Measurements from ENCODE around the gene CDHR1. TPM values are rescaled to one million over a fixed set of nuclear protein-coding genes. Genes with fewer than 3 reads are reported as not detected.
"Not testable (repeated sequence)": the region's sequence is repeated elsewhere in the genome, so short reads cannot be mapped to it uniquely, and the experiment has no call there.

The CDHR1 gene
- total RNA-seq, 2 experiments from 2014 or later: 1.7 to 3.5 TPM

DNA sequence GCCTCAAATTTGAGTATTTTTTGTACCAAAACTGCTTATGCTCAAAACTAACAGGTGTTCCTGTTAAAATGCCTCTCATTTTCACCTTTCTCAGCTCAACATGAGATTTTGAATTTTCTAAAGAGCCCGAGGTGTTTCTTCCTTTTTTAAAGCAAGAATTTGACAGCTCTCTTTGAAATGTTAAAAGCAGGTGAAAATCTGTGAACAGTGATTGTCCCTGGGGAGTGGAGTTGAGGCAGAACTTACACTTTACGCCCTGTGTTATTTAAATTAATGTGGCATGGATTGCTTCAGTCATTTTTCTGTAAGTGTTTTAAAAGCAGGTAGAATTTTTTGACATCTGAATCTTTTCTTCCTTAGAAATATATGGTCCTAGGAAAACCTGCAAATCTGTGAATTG, 29.9 kb upstream of the CDHR1 start:
- DNase-seq: no peak
- H3K9me3 Mint-ChIP-seq: no peaks in the 10 kb centered on the region
- POLR2A ChIA-PET: no interaction called here
- H3K27me3 Mint-ChIP-seq: peaks cover 19% of the 10 kb centered on the region
- H3K4me1 Mint-ChIP-seq: no peaks in the 10 kb centered on the region
- no peak overlapping the region for H3K4me3 Mint-ChIP-seq
- no peaks in the 10 kb centered on the region for H3K36me3 Mint-ChIP-seq
- no peak for ATAC-seq (ENCODE audit: low read depth)
- H3K27ac Mint-ChIP-seq: no peak overlapping the region

DNA sequence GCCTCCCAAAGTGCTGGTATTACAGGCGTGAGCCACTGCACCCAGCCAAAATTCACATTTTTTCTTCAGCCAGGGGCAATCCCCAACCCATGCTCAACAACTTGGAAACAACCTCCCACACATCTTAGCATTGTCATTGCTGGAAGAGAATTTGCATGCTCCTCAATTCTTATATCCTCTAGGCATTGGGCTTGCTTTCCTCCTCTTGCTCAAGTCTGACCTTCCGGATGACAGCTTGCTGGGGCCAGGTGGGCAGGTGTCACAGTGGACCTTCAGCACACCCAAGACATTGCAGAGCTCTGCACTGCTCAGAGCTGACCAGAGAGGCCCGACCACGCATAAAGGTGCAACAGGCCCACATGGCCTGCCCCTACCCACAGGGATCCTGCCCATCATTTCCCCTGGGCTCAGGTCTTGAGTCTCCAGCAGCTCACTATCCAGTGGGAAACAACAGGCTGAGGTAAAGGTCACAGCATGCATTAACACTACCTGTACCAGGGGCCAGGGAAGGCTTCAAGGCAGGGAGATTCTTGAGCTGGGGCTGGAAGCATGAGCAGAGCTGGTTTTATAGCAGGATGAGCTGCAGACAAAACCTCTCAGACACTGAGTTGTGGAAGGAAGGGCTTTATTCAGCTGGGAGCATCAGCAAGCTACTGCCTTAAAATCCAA, 27.6 kb upstream of the CDHR1 start:
- H3K27me3 Mint-ChIP-seq: peaks cover 15% of the 10 kb centered on the region
- no peak for ATAC-seq (ENCODE audit: low read depth)
- H3K4me3 Mint-ChIP-seq: no peak overlapping the region
- H3K27ac Mint-ChIP-seq: no peak overlapping the region
- POLR2A ChIA-PET: no interaction called here
- H3K4me1 Mint-ChIP-seq: no peaks in the 10 kb centered on the region
- H3K9me3 Mint-ChIP-seq: no peaks in the 10 kb centered on the region
- no peaks in the 10 kb centered on the region for H3K36me3 Mint-ChIP-seq
- DNase-seq: no peak

DNA sequence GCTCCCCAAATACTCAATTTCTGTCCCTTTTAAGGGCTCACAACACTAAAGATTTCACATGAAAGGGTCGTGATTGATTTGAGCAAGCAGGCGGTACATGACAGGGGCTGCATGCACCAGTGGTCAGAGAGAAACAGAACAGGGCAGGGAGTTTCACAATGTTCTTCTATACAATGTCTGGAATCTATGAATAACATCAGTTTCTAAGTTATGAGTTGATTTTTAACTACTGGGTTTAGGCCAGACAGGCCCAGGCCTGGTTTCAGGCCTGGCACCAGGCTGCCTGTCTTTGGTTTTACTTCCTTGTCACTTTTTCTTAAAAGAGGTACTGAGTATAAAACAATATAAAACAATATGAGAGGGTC, 27.1 kb upstream of the CDHR1 start:
- POLR2A ChIA-PET; H3K4me3 Mint-ChIP-seq; H3K27ac Mint-ChIP-seq; H3K9me3 Mint-ChIP-seq; H3K4me1 Mint-ChIP-seq; ATAC-seq (ENCODE audit: low read depth); H3K36me3 Mint-ChIP-seq; DNase-seq: not testable (repeated sequence)
- H3K27me3 Mint-ChIP-seq: peaks cover 15% of the 10 kb centered on the region

DNA sequence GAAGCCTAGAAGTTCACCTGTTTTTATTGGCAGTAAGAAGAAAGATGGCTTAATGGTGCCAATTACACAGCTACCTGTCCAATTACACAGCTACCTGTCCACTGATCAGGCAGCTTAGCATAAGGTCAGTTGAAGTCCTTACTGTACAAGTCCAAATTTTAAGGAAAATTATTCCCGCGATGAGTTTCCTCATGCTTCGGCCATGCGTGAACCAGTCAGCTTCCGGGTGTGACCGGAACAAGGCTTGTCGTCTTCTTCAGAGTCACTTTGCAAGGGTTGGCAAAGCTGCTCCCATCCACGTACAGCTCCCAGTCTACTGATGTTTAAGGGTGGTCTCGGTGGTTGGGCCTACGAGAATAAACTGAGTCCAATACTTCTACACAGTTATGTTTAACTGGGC, 26.0 kb upstream of the CDHR1 start:
- H3K4me3 Mint-ChIP-seq; ATAC-seq (ENCODE audit: low read depth); H3K4me1 Mint-ChIP-seq; H3K36me3 Mint-ChIP-seq; H3K27ac Mint-ChIP-seq; H3K9me3 Mint-ChIP-seq; DNase-seq; POLR2A ChIA-PET: not testable (repeated sequence)
- peaks cover 13% of the 10 kb centered on the region for H3K27me3 Mint-ChIP-seq

DNA sequence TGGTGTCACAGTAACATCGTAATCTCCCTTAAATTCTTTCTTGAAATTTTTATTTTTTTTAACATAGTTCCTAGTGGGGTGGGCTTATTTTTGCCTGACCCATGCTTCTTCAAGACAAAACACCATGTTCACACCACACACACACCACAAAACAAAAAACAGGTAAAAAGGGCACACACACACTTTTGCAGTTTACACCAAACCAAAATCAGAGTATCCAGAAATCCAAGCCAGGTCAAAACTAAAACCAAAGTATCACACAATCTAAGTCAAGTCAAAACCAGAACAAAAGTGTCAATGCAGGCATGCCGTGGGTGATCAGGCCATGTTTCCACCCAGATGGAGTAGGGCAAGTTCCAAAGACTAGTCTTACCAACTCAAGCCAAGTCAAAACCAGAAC, 23.1 kb upstream of the CDHR1 start:
- H3K27ac Mint-ChIP-seq; H3K4me3 Mint-ChIP-seq; ATAC-seq (ENCODE audit: low read depth); H3K36me3 Mint-ChIP-seq; H3K9me3 Mint-ChIP-seq; H3K27me3 Mint-ChIP-seq; DNase-seq; H3K4me1 Mint-ChIP-seq; POLR2A ChIA-PET: not testable (repeated sequence)

DNA sequence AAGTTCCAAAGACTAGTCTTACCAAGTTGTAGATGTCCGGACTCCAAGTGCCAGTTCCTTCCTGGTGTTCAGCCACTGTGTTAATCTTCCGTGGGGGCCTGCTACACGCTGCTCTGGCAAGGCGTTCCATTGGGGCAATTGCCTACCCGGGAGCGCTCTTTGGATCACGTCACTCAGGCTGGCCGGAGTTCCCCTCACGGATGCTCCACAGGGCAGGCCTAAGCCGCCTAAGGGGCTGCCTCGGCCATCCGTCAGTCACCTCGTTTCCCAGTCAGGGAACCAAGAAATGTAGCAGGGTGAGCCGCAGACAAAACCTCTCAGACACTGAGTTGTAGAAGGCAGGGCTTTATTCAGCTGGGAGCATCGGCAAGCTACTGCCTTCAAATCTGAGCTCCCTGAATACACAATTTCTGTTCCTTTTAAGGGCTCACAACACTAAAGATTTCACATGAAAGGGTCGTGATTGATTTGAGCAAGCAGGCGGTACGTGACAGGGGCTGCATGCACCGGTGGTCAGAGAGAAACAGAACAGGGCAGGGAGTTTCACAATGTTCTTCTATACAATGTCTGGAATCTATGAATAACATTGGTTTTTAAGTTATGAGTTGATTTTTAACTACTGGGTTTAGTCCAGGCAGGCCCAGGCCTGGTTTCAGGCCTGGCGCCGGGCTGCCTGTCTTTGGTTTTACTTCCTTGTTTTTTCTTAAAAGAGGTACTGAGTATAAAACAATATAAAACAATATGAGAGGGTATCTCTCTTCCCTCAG, 22.5 kb upstream of the CDHR1 start:
- DNase-seq; H3K4me3 Mint-ChIP-seq; ATAC-seq (ENCODE audit: low read depth); H3K36me3 Mint-ChIP-seq; H3K4me1 Mint-ChIP-seq; H3K27ac Mint-ChIP-seq; POLR2A ChIA-PET; H3K9me3 Mint-ChIP-seq; H3K27me3 Mint-ChIP-seq: not testable (repeated sequence)

DNA sequence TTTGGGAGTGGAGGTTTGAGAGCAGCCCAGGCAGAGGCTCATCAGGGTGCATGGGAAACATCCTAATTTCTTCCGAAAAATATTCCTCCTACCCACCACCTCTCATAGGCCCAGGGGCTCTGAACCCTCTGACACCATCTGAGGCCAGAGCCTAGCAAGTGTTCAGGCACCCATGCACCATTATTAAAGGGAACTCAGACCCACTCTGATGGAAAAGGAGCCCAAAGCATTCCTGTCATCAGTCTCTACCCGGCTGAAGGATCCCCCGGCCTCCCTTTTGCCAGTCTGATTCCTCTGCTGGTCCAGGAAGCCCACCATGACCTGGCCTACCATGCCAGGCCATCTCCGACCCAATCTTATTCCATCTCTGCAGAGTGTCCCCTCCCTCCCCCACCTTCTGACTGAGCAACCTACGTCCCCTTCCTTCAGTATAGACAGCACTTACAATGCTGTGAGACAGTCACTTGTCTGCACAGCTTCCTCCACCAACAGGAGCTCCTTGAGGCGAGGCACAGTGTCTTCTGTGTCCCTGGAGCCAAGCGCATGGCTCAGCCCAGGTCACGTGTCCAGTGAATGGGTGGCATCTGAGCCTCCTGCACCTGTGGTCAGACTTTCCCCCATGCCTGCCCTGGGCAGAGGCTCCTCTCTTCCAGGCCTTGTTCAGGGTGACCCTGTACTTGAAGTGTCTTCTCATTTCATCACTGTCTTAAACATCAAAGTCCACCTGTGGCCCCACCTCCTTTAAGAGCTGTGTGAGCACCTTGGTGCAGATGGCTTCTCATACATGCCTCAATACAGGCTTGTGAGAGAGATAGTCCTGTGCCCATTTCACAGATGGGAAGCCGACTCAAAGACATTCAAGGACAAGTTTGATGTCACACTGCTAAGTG, 21.6 kb upstream of the CDHR1 start:
- Mint-ChIP-seq H3K36me3 (no peaks in the 10 kb centered on the region), H3K4me1 (peaks cover 4% of the 10 kb centered on the region), H3K9me3 (no peaks in the 10 kb centered on the region), H3K4me3 (no peak overlapping the region), H3K27me3 (no peaks in the 10 kb centered on the region), H3K27ac (peak overlapping the region; percentile 36)
- DNase-seq (no peak), ATAC-seq (ENCODE audit: low read depth) (no peak)
- POLR2A ChIA-PET: no interaction called here

DNA sequence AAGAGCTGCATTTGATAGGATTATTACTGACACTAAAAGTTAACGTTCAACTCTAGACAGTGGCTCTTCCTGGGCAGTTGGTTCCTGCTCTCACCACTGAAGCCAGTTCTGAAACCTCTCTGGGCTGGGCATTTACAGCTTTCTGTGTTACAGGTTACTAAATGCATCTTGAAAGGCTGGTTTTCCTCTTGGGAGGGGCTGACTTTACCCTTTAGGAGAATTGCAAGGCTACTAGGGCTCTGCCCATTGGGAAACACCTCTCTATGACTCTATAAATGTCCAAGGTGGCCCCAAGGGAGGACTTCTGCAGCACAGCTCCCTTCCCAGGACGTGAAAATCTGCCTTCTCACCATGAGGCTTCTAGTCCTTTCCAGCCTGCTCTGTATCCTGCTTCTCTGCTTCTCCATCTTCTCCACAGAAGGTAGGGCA, 20.8 kb upstream of the CDHR1 start, which contains the start of gene GPR15LG:
TSS of gene GPR15LG (plus strand) at position 301 of the 429 bp plus-strand sequence. CDS start at position 352, 51 bp downstream.
- POLR2A ChIA-PET: no interaction called here
- Mint-ChIP-seq H3K36me3 (no peaks in the 10 kb centered on the region), H3K27ac (peak within 1 kb of the TSS; percentile 36)

DNA sequence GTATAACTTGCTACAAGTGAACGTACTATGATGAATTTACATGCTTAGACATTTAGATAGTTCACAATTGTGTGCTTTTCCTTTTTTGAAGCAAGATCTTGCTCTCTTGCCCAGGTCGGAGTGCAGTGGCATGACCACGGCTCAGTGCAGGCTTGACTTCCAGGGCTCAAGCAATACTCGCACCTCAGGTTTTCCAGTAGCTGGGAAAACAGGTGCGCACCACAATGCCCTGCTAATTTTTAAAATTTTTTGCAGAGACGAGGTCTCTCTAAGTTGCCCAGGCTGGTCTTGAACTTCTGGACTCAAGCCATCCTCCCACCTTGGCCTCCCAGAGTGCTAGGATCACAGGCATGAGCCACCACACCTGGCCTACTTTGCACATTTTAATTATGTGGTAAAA, 18.9 kb upstream of the CDHR1 start:
- POLR2A ChIA-PET: no interaction called here
- Mint-ChIP-seq H3K27me3 (no peaks in the 10 kb centered on the region), H3K27ac (no peak overlapping the region), H3K4me1 (peaks cover 4% of the 10 kb centered on the region), H3K4me3 (no peak overlapping the region), H3K36me3 (no peaks in the 10 kb centered on the region), H3K9me3 (no peaks in the 10 kb centered on the region)
- no peak for ATAC-seq (ENCODE audit: low read depth)
- no peak for DNase-seq

More for the DNA sequence above, 20.8 kb upstream of the CDHR1 start, which contains the start of gene GPR15LG:
- Mint-ChIP-seq H3K27me3 (no peaks in the 10 kb centered on the region), H3K4me3 (no peak within 1 kb of the TSS), H3K9me3 (no peaks in the 10 kb centered on the region), H3K4me1 (peaks cover 4% of the 10 kb centered on the region)
- ATAC-seq (ENCODE audit: low read depth): no peak
- no peak for DNase-seq

DNA sequence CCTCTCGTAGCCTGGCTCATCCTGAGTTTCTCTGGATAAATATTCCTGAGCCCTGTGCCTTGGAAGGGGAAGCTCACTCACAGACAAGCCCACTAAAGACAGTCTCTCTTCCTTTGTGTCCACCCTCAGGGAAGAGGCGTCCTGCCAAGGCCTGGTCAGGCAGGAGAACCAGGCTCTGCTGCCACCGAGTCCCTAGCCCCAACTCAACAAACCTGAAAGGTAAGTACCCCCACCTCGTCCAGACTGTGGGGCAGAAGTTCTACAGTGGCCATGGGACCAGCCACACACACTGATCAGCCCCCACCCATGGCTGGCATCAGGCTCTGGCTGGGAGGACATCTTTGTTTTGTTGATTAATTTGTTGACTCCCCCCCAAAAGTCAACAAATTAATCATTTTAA, 18.0 kb upstream of the CDHR1 start:
- POLR2A ChIA-PET: interaction anchor here (1.3 to 1.9 kb wide), 2 partner anchors 17 to 37 kb away, joined by 5 to 10 read pairs; partner anchors contain the start of gene GHITM
- DNase-seq: no peak
- no peaks in the 10 kb centered on the region for H3K27me3 Mint-ChIP-seq
- H3K4me3 Mint-ChIP-seq: no peak overlapping the region
- peaks cover 4% of the 10 kb centered on the region for H3K4me1 Mint-ChIP-seq
- no peaks in the 10 kb centered on the region for H3K9me3 Mint-ChIP-seq
- ATAC-seq (ENCODE audit: low read depth): no peak
- peak overlapping the region; percentile 75 for H3K27ac Mint-ChIP-seq
- H3K36me3 Mint-ChIP-seq: no peaks in the 10 kb centered on the region

DNA sequence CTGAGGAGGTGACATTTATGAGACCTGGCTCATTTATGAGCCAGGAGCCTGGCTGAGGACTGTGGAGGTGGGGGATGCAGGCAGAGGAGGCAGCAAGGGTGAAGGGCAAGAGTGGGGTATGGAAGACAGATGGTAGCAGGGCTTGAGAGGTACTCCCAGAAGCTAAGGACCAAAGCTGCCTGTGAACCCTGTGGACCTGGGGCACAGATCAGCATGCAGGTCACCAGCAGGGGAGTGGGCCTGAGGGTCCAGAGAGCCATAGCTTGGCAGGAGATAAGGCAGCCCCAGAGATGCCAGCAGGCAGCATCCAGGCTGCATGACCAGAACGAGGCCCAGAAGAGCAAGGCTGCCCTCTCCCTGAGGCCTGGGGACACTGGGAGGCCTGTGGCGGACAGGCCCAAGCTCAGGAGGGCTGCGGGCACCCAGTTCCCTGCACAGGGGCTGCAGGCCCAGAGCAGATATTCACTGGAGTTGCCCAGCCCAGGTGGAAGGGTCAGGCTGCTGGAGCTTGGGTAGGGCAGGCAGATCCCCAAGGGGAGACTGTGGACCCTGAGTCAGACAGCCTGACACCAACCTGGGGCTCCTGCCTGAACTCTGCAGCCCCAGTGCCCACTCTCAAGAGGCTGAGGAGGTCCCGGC, 17.4 kb upstream of the CDHR1 start:
- peaks cover 4% of the 10 kb centered on the region for H3K4me1 Mint-ChIP-seq
- no peaks in the 10 kb centered on the region for H3K27me3 Mint-ChIP-seq
- POLR2A ChIA-PET: interaction anchor here (0.9 to 1.9 kb wide), 6 partner anchors 16 to 38 kb away, joined by 3 to 10 read pairs (median 4); partner anchors contain the start of gene GHITM
- peak overlapping the region; percentile 75 for H3K27ac Mint-ChIP-seq
- ATAC-seq (ENCODE audit: low read depth): peak; percentile 12
- H3K9me3 Mint-ChIP-seq: no peaks in the 10 kb centered on the region
- no peak for DNase-seq
- H3K4me3 Mint-ChIP-seq: no peak overlapping the region
- H3K36me3 Mint-ChIP-seq: no peaks in the 10 kb centered on the region

DNA sequence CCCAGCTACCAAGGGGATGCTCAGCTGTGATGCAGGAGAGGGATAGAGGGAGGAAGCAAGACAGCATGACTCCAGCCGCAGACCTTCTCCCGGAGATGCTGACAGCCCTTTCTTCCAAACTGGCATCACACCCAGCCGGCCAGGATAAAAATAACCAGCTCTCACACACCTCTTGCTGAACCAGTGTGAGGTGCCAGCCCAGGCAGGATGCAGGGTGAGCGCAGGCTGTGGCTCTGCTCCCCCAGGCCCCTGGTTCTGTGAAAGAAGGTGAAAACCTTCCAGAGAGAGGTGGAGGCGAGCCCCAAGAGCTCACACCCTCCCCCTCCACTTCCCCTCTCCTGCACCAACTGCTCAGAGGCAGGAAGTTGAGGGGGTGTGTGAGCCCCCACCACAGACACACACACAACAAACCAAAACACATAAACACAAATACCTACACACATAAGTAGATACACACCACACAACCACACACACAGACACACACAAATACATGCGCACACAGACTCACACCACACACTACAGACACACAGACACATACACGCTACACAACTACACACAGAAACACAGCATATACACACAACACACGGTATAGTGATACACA, 16.7 kb upstream of the CDHR1 start:
- peaks cover 4% of the 10 kb centered on the region for H3K4me1 Mint-ChIP-seq
- POLR2A ChIA-PET: interaction anchor here (0.9 to 1.9 kb wide), 6 partner anchors 17 to 39 kb away, joined by 3 to 10 read pairs (median 4); partner anchors contain the start of gene GHITM
- no peaks in the 10 kb centered on the region for H3K9me3 Mint-ChIP-seq
- no peak overlapping the region for H3K27ac Mint-ChIP-seq
- H3K27me3 Mint-ChIP-seq: no peaks in the 10 kb centered on the region
- peak; percentile 99 for ATAC-seq (ENCODE audit: low read depth)
- no peak overlapping the region for H3K4me3 Mint-ChIP-seq
- DNase-seq: peak; percentile 66
- H3K36me3 Mint-ChIP-seq: no peaks in the 10 kb centered on the region
